BLaER1 treated with 17β-estradiol and CSF1 and Interleukin-3, amounts not matched to agents 10 nM and 100 nM (cell line): ENCODE measurements around the gene SMG6.
"Not testable (repeated sequence)": the region's sequence is repeated elsewhere in the genome, so short reads cannot be mapped to it uniquely, and the experiment has no call there.

ENCODE experiments used
- H3K27ac ChIP-seq, 11 experiments: shearing (Covaris generic); formaldehyde crosslinking; 2 replicates each; pipeline ENCODE4 v1.8.1; 2022
- H3K27me3 ChIP-seq, 11 experiments: shearing (Covaris generic); formaldehyde crosslinking; 2 replicates each; pipeline ENCODE4 v1.8.1; 2022
- H3K36me3 ChIP-seq, 11 experiments: shearing (Covaris generic); formaldehyde crosslinking; 2 replicates each; pipeline ENCODE4 v1.8.1; 2022
- H3K4me1 ChIP-seq, 10 experiments: shearing (Covaris generic); formaldehyde crosslinking; 2 replicates each; pipeline ENCODE4 v1.8.1; 2022
- H3K4me2 ChIP-seq, 11 experiments: shearing (Covaris generic); formaldehyde crosslinking; 2 replicates each; pipeline ENCODE4 v1.8.1; 2022
- H3K4me3 ChIP-seq, 10 experiments: shearing (Covaris generic); formaldehyde crosslinking; 2 replicates each; pipeline ENCODE4 v1.8.1; 2022
- H3K9ac ChIP-seq, 11 experiments: shearing (Covaris generic); formaldehyde crosslinking; 2 replicates each; pipeline ENCODE4 v1.8.1; 2022
- H3K9me3 ChIP-seq, 11 experiments: shearing (Covaris generic); formaldehyde crosslinking; replicated peaks in 1 of 11; 2 replicates each; pipeline ENCODE4 v1.8.1; 2022
- H4K20me1 ChIP-seq, 11 experiments: shearing (Covaris generic); formaldehyde crosslinking; 2 replicates each; pipeline ENCODE4 v1.8.1; 2022
- Cebpa-rat ChIP-seq, 11 experiments: shearing (Covaris generic); IDR thresholded peaks; 2 replicates each; pipeline ENCODE4 v1.8.1; 2022

Gene SMG6

GRCh38 chr17:2019723-2020122 lies 283.9 kb downstream of the SMG6 start:
- H3K27ac ChIP-seq, result peak overlapping the region in 2 of 11 experiments; percentile 35 to 61; a peak in 3 of 22 replicates
- no peak for TF ChIP-seq Cebpa-rat (IDR thresholded peaks at IDR 0.05)
- H3K4me1 ChIP-seq, result peaks cover 54 to 96% (median 84%) of the 10 kb centered on the region in 10 experiments
- peaks cover 6 to 53% (median 10%) of the 10 kb centered on the region in 11 experiments; a peak in 21 of 22 replicates for H3K27me3 ChIP-seq
- H3K9me3 ChIP-seq, result no peaks in the 10 kb centered on the region
- no peak overlapping the region for H3K4me3 ChIP-seq
- peaks cover 0 to 52% (median 19%) of the 10 kb centered on the region in 11 experiments; a peak in 12 of 22 replicates for H4K20me1 ChIP-seq
- peak overlapping the region in 9 of 11 experiments; percentile 81 to 100 (median 99); a peak in 18 of 22 replicates for H3K4me2 ChIP-seq
- no peaks in the 10 kb centered on the region for H3K36me3 ChIP-seq
- H3K9ac ChIP-seq, result peak overlapping the region in 3 of 11 experiments; percentile 63 to 64 (median 63); a peak in 2 of 22 replicates

DNA sequence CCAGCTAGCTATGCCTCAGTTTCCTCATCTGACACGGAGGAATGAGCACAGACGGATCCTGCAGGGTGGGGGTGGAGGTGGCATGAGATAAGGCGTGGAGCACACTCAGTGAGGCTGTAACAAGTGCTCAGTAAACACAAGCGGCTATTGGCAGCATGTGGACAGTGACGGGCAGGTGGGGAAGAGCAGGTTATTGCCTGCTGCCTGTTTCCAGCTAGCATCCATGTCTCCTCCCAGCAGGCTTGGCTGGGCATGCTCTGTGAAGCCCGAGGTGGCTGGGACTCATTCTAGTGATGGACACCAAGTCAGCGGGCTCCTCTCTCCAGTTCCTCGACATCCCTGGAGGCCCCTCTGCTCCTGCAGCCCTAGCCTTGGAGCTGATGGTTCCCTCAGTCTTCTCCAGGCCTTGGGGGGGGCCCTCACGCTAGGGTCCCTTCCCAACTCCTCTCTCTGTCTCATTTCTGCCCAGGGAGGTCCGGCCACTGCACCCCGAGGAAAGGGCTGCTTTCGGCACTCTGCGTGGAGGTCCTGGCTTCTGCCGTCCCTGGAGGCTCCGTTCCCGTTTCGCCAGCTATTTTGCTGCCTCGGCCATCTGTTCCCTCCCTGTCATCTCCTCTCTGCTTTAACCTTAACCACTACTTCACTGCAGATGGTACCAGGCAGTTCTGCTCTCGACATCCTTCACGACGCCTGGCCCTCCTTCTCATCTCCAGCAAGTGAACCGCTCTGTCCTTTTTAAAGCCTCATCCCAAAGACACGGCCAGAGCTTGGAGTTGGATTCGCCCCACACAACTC lies 284.7 kb downstream of the SMG6 start:
- Histone ChIP-seq H3K9me3 (peaks cover 0 to 2% (median 0%) of the 10 kb centered on the region in 11 experiments; a peak in 1 of 22 replicates), H3K4me1 (peaks cover 48 to 93% (median 78%) of the 10 kb centered on the region in 10 experiments), H3K36me3 (0 out of 22 replicates have a peak, but pooled peaks cover 0 to 3% (median 0%) of the 10 kb centered on the region in 11 experiments), H4K20me1 (peaks cover 0 to 44% (median 19%) of the 10 kb centered on the region in 11 experiments; a peak in 12 of 22 replicates), H3K27me3 (peaks cover 0 to 45% (median 2%) of the 10 kb centered on the region in 11 experiments; a peak in 13 of 22 replicates), H3K4me2 (peak overlapping the region; percentile 81 to 100 (median 99)), H3K4me3 (no peak overlapping the region), H3K9ac (peak overlapping the region in 7 of 11 experiments; percentile 45 to 72 (median 62); a peak in 8 of 22 replicates), H3K27ac (peak overlapping the region in 3 of 11 experiments; percentile 2 to 62 (median 61); a peak in 3 of 22 replicates)
- no peak for TF ChIP-seq Cebpa-rat (IDR thresholded peaks at IDR 0.05)

GRCh38 chr17:2017274-2017941 lies 286.2 kb downstream of the SMG6 start:
- peak overlapping the region in 6 of 10 experiments; percentile 6 to 53 (median 30); a peak in 8 of 20 replicates for H3K4me3 ChIP-seq
- H3K9me3 ChIP-seq, result peaks cover 0 to 5% (median 0%) of the 10 kb centered on the region in 11 experiments; a peak in 1 of 22 replicates
- peaks cover 0 to 42% (median 19%) of the 10 kb centered on the region in 11 experiments; a peak in 12 of 22 replicates for H4K20me1 ChIP-seq
- peaks cover 43 to 92% (median 75%) of the 10 kb centered on the region in 10 experiments for H3K4me1 ChIP-seq
- no peak for TF ChIP-seq Cebpa-rat (IDR thresholded peaks at IDR 0.05)
- peak overlapping the region; percentile 81 to 100 (median 99) for H3K4me2 ChIP-seq
- peaks cover 0 to 35% (median 0%) of the 10 kb centered on the region in 11 experiments; a peak in 5 of 22 replicates for H3K27me3 ChIP-seq
- peak overlapping the region in 9 of 11 experiments; percentile 30 to 71 (median 62); a peak in 18 of 22 replicates for H3K27ac ChIP-seq
- H3K36me3 ChIP-seq, result 0 out of 22 replicates have a peak, but pooled peaks cover 0 to 5% (median 0%) of the 10 kb centered on the region in 11 experiments
- peak overlapping the region in 10 of 11 experiments; percentile 28 to 72 (median 53); a peak in 17 of 22 replicates for H3K9ac ChIP-seq

DNA sequence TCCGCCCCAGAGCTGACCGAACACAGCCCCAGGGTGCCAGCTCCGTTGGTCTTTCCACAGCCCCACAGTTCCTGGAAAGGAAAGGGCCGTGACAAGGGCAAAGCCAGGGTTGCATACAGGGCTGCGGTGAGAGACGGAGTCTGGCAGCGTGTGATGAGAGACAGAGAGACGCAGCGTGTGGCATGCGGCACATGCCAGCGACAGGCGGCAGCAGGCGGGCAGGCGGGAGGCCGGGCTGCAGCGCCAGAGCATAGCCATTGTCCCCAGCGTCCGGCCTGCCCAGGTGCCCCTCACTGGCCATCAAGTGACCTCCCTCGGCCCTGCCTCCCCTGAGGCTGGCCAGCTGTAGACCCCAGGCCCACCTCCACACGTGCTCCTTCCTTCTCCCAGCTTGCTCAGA lies 287.1 kb downstream of the SMG6 start:
- peaks cover 52 to 92% (median 75%) of the 10 kb centered on the region in 10 experiments for H3K4me1 ChIP-seq
- H3K27ac ChIP-seq, result peak overlapping the region in 1 of 11 experiments; percentile 71; a peak in 1 of 22 replicates
- TF ChIP-seq Cebpa-rat (IDR thresholded peaks at IDR 0.05), result no peak
- H3K9me3 ChIP-seq, result peaks cover 0 to 5% (median 0%) of the 10 kb centered on the region in 11 experiments; a peak in 1 of 22 replicates
- peak overlapping the region in 9 of 11 experiments; percentile 81 to 100 (median 99); a peak in 19 of 22 replicates for H3K4me2 ChIP-seq
- H3K36me3 ChIP-seq, result 0 out of 22 replicates have a peak, but pooled peaks cover 0 to 5% (median 0%) of the 10 kb centered on the region in 11 experiments
- H4K20me1 ChIP-seq, result peaks cover 0 to 42% (median 19%) of the 10 kb centered on the region in 11 experiments; a peak in 12 of 22 replicates
- peak overlapping the region in 3 of 11 experiments; percentile 49 to 72 (median 63); a peak in 3 of 22 replicates for H3K9ac ChIP-seq
- no peak overlapping the region for H3K4me3 ChIP-seq
- H3K27me3 ChIP-seq, result peaks cover 0 to 35% (median 0%) of the 10 kb centered on the region in 11 experiments; a peak in 5 of 22 replicates

DNA sequence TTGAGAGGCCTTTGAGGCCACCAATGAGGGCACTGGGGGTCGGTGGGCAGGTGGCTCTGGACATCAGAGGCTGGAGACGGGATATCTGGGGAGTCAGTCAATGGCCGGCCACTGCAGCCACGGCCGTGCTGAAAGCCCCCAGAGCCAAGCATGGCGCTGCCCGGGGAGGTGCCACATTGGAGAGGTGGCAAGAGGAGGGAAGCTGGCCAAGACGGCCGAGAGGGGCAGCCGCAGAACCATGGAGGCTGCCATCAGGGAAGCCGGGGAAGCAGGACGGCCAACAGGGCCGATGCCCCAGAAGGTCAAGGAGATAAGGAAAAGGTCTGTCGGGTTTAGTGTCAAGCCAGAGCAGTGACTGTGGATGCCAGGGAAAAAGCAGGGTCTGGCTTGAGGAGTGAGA lies 288.3 kb downstream of the SMG6 start:
- Histone ChIP-seq H3K4me2 (peak overlapping the region in 3 of 11 experiments; percentile 25 to 100 (median 26); a peak in 1 of 22 replicates), H3K9ac (no peak overlapping the region), H3K27ac (0 out of 22 replicates have a peak overlapping the region, but pooled peaks of 1 of the 11 experiments have one; percentile 10), H3K36me3 (0 out of 22 replicates have a peak, but pooled peaks cover 0 to 5% (median 0%) of the 10 kb centered on the region in 11 experiments), H3K4me1 (peaks cover 48 to 91% (median 74%) of the 10 kb centered on the region in 10 experiments), H4K20me1 (peaks cover 0 to 35% (median 16%) of the 10 kb centered on the region in 11 experiments; a peak in 12 of 22 replicates), H3K9me3 (peaks cover 0 to 5% (median 0%) of the 10 kb centered on the region in 11 experiments; a peak in 1 of 22 replicates), H3K27me3 (peaks cover 0 to 28% (median 0%) of the 10 kb centered on the region in 11 experiments; a peak in 5 of 22 replicates), H3K4me3 (no peak overlapping the region)
- no peak for TF ChIP-seq Cebpa-rat (IDR thresholded peaks at IDR 0.05)

DNA sequence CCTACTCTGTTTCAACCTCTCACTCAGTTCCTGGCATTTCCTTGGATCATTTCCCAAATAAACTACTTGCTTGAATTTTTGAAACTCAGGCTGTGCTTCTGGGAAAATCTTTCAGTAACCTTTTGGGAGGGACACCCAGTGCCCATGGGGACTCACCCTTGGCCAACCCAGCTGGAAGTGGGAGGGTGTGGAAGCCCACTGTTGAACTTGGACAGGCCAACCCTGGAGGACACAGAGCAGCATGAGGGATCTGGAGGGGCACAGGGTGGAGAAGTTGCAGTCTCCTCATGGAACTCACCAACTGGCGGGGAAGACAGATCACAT lies 289.6 kb downstream of the SMG6 start:
- H3K27me3 ChIP-seq, result peaks cover 0 to 14% (median 0%) of the 10 kb centered on the region in 11 experiments; a peak in 5 of 22 replicates
- 0 out of 22 replicates have a peak, but pooled peaks cover 0 to 5% (median 0%) of the 10 kb centered on the region in 11 experiments for H3K36me3 ChIP-seq
- H3K4me1 ChIP-seq, result peaks cover 41 to 80% (median 63%) of the 10 kb centered on the region in 10 experiments
- peaks cover 0 to 5% (median 0%) of the 10 kb centered on the region in 11 experiments; a peak in 1 of 22 replicates for H3K9me3 ChIP-seq
- H3K4me2 ChIP-seq, result peak overlapping the region in 2 of 11 experiments; percentile 9 to 24; a peak in 4 of 22 replicates
- H3K9ac ChIP-seq, result no peak overlapping the region
- no peak for TF ChIP-seq Cebpa-rat (IDR thresholded peaks at IDR 0.05)
- no peak overlapping the region for H3K4me3 ChIP-seq
- H3K27ac ChIP-seq, result no peak overlapping the region
- peaks cover 0 to 22% (median 12%) of the 10 kb centered on the region in 11 experiments; a peak in 12 of 22 replicates for H4K20me1 ChIP-seq

DNA sequence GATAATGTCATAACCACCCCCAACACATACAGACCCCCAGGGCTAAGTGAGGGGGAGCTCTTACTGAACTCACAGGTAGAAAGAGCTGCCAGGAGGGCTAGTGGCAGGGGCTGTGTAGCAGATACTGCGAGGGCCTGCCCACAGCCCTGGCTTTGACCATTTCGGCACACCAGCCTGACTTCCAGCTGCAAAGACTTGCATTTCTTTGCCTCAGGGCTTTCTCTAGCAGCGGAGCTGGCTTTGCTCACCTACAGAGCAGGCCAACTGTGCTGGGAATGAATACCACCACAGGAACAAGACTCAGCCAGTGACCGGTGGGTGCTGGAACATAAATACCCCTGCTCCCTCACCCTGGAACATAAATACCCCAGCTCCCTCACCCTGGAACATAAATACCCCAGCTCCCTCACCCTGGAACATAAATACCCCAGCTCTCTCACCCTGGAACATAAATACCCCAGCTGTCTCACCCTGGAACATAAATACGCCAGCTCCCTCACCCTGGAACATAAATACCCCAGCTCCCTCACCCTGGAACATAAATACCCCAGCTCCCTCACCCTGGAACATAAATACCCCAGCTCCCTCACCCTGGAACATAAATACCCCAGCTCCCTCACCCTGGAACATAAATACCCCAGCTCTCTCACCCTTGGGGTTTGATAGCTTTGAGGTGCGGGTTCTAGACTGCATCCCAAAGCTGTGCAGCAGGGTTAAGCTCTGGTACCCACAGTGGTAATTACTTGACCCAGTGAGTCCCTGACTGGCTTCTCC lies 290.2 kb downstream of the SMG6 start:
- peaks cover 0 to 17% (median 6%) of the 10 kb centered on the region in 11 experiments; a peak in 12 of 22 replicates for H4K20me1 ChIP-seq
- H3K9ac ChIP-seq, H3K9me3 ChIP-seq, H3K4me3 ChIP-seq, H3K27me3 ChIP-seq, H3K36me3 ChIP-seq: not testable (repeated sequence)
- H3K4me2 ChIP-seq, result peak overlapping the region in 10 of 11 experiments; percentile 70 to 88 (median 82); a peak in 15 of 22 replicates
- peaks cover 36 to 80% (median 63%) of the 10 kb centered on the region in 10 experiments for H3K4me1 ChIP-seq
- H3K27ac ChIP-seq, result peak overlapping the region in 4 of 11 experiments; percentile 12 to 63 (median 26); a peak in 1 of 22 replicates
